Activated gamma-delta T cell treated with anti-CD3 and anti-CD28 coated beads, Interleukin-2, amount 50 U/mL, for 16 hours (primary cell): ENCODE data around the gene POLN.
"Not testable (repeated sequence)": the region's sequence is repeated elsewhere in the genome, so short reads cannot be mapped to it uniquely, and the experiment has no call there.

Experiments used
- DNase-seq: peaks from one replicate; pipeline ENCODE4 v3.0.0-alpha.2; 2020; ENCODE audit warnings: low read depth

Gene POLN

GRCh38 chr4:2041239-2042130 is 200.4 kb downstream of the POLN start:
- DNase-seq: peak; percentile 72

GRCh38 chr4:2040391-2041238 is 201.3 kb downstream of the POLN start:
- no peak for DNase-seq

GRCh38 chr4:2036866-2037265 is 205.1 kb downstream of the POLN start:
- no peak for DNase-seq

GRCh38 chr4:2036327-2036726 is 205.6 kb downstream of the POLN start:
- DNase-seq: no peak

- DNase-seq: not testable (repeated sequence)
These were observed 210.8 kb downstream of the POLN start for GRCh38 chr4:2031161-2031560.

DNA sequence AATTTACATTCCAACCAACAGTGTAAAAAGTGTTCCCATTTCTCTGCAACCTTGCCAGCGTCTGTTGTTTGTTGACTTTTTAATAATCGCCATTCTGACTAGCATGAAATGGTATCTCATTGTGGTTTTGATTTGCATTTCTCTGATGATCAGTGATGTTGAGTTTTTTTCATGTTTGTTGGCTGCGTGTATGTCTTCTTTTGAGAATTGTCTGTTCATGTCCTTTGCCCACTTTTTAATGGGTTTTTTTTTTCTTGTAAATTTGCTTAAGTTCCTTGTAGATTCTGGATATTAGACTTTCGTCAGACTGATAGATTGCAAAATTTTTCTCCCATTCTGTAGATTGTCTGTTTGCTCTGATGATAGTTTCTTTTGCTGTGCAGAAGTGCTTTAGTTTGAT is 214.8 kb downstream of the POLN start:
- not testable (repeated sequence) for DNase-seq

- DNase-seq: no peak
These were observed 216.1 kb downstream of the POLN start for GRCh38 chr4:2025817-2026216.

- no peak for DNase-seq
These were observed 217.2 kb downstream of the POLN start for GRCh38 chr4:2024683-2025082.
